GM21717 (cell line): ENCODE data around the gene PLEKHA1.

ENCODE experiments used
- ATAC-seq: cut with Tn5 transposase; IDR thresholded peaks from one replicate; pipeline ENCODE4 v1.9.1; 2021; ENCODE audit warnings: mild to moderate bottlenecking, moderate library complexity; ENCODE audit not compliant: unreplicated experiment

Gene PLEKHA1

GRCh38 chr10:122420624-122421007 is 46.1 kb downstream of the PLEKHA1 start:
- no peak for ATAC-seq

DNA sequence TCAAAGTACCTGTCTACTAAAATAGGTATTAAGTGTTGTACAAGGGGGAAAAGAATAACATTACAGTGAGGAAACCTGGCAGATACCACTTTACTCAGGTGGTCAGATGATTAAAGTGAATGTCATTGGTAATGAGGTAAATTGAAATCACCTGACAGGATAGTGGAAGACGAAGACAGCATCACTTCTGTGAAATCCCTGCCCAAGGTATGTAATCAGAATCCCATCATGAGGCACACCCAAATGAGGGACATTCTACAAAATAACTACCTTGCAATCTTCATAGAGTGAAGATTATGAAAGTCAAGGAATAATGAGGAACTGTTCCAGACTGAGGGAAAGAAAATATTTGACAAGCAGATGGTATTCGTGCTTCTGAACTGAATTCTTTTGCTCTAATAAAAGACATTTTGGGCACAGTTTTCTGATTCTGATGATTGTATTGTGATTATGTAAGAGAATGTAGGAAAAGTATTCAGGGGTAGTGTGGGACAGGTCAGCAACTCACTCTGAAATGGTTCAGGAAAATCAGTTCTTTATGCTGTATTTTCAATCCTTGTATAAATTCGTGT is 46.6 kb downstream of the PLEKHA1 start:
- no peak for ATAC-seq

DNA sequence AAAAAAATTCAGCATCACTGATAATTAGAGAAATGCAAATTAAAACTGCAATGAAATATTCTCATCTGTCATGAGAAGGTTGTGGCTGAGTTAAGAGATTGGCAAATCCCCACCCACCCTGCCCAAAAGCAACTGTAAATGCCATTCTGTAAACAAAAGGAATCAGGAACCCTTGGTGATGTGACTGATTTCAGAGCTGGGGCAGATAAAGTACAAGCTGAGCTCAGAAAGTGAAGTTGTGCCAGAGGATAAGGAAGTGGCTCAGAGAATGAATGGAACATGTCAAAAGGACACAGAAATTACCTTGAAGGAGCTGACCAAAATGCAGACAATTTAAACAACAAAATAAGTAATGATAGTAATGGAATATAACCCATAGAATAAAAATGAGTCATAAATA is 47.2 kb downstream of the PLEKHA1 start:
- no peak for ATAC-seq

DNA sequence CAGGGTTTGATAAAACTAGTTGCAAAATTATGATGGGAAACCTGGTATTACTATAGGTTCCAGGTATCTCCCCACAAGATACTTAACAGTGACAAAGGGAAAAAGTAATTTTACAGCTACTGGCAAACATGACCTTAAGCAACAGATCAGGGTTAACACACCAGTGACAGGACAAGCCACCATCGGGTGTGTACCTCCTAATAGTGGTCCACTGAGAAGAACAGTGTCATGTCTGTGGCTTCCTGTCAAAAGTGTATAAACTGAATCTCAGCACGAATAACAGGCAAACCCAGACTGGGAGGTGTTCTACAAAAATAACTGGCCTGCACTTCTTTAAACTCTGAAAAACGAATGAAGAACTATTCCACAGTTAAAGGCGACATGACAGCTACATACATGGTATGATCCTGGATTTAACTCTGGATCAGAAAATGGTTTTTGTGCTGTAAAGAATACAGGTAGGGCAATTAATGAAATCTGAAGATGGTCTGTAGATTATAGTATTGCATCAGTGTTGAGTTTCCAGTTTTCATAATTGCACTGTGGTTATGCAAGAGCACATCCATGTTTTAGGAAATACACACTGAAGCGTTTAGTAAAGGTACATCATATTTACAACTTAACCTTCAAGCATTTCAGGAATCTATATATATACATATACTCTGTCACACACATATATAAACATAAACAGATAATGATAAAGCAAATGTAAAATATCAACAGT is 47.9 kb downstream of the PLEKHA1 start:
- ATAC-seq = no peak

GRCh38 chr10:122424059-122424458 is 49.6 kb downstream of the PLEKHA1 start:
- no peak for ATAC-seq

DNA sequence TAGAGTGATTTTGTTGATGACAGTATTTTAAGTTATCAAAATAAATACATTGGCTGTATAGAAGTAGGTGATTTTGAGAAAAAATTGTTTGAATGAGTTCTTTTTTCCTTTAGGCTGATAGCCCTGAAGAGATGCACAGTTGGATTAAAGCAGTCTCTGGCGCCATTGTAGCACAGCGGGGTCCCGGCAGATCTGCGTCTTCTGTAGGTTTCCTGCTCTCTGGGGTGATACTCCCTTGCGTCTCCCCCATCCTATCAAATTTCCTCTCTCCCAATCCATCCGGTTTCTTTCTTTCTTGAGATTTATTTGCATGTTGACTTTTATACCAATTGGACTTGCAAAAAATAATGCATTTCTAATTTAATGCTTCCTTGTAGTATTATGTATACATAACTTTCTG is 52.3 kb downstream of the PLEKHA1 start:
- no peak for ATAC-seq

DNA sequence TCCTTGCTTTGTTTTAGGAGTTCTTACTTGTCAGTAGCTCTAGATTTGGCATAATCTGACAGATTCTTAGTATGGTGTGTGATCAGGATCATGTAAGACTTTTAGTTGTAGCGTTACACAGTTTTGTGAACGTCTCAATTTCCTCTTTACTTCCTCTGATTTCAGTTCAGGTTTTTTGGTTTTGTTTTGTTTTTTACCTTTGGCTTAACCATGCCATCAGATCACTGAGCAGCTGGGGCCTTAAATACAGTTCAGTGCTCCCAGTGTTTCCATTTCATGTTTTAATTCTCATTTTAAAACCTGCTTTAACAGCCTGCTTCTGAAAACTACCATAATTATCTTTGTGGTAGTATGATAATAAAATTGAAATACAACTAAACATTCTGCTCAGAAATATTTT is 52.8 kb downstream of the PLEKHA1 start:
- no peak for ATAC-seq

DNA sequence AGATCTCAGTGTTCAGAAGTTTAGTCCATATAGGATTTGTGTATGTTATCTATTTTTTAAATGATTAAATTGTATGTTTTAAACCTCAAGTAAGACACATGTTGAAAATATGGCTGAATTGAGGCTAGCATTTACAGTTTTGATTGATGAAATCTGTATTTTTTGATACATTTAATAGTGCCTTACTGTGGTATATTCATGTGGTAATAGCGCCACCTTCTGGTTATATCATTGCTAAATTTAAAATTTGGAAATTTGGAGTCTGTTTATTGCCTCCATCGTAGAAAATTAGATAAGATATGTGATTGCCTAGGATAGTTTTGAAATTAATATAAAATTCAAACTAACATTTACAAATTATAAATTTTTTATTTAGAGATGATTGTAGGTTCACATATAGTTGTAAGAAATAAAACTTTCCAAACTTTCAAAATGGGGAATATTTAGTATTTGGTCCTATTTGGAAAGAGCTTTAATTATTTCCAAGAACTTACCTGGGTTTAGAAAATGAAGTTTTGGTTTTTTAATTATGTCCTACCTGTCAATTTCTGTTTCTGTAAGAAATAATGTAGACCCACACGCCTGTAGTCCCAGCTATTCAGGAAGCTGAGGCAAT is 60.8 kb downstream of the PLEKHA1 start:
- no peak for ATAC-seq

- ATAC-seq = no peak
Measured at GRCh38 chr10:122441961-122442360, 67.5 kb downstream of the PLEKHA1 start.

- no peak for ATAC-seq
Measured at GRCh38 chr10:122445469-122445868, 71.0 kb downstream of the PLEKHA1 start.

- no peak for ATAC-seq
Measured at GRCh38 chr10:122445904-122446303, 71.4 kb downstream of the PLEKHA1 start.

DNA sequence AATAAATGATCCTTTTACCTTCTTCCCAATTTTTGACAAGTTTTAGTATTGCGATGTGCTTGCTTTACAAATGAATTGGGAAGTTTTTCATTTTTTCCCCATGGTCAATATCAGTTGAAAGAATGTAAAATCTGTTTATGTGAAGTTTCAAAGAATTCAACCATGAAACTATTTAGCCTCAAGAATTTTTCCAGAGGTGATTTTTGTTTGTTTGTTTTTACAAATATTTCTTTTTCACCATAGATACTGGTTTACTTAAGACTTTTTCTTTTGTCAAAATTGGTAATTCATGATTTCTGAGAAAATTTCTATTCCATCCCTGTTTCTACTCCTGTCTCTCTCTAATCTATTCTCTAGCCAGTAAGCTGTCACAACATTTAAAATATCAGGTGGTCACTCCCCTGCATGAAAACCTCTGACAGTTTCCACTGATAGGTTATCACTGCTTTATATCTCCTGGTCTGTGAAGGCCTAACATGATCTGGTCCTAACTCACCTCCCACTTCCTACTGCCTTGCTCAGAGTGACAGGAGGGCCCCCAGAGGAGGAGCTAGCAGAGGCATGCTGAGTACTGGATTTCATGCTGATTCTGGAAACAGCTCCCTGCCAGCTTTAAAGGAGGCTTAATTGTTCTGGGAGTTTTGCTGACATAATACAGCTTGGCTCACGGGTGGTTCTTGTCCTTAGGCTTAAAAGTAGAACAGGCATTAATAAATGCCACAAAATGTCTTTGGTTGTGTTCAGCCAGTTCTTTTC is 72.3 kb downstream of the PLEKHA1 start:
- ATAC-seq = no peak

GRCh38 chr10:122448600-122448999 is 74.1 kb downstream of the PLEKHA1 start:
- ATAC-seq = no peak

- no peak for ATAC-seq
Measured at GRCh38 chr10:122449153-122449552, 74.6 kb downstream of the PLEKHA1 start.

DNA sequence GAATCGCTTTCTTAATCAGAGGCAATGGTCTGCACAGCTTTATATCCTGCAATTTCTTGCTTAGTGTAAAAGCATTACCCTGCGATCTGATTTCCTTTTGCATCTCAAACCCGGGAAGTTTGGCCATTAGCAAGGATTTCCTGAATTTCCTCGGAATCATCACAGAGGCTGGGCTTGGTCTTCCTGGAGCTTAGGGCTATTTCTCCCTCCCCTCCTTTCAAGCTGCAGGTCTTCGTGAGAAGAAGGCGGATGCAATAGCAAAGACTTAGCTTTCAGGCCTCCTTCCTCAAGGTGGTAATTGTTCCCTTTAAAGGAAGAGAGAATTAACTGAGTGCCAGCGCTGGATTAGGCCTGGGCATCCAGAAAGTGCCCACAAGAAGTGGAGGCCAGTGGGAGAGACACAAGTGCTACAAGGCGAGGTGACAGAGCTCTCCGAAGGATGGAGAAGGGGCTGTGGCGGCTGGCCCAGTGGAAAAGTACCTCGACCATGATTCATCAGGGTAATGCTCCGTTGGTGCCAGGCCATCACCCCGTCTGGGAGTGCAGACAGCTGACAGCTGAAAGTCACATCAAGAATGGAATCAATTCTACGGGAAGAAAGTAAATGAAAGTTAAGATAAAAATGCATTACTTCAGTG is 76.0 kb downstream of the PLEKHA1 start:
- ATAC-seq = no peak

DNA sequence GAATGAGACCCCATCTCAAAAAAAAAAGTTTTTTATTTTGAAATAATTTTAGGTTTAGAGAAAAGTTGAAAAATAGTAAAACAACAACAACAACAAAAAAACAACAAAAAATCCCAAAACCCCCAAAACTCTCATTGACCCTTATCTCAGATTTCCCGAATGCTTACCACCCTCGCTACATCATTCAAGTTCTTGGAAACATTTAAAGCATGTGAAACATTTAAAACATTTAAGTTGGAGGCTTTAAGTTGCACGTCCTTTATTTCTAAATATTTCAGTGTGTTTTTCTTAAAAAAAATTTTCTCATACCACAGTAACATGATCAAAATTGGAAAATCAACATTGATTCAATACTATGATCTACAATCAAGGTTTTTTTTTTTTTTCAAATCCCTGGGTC is 79.6 kb downstream of the PLEKHA1 start:
- no peak for ATAC-seq

DNA sequence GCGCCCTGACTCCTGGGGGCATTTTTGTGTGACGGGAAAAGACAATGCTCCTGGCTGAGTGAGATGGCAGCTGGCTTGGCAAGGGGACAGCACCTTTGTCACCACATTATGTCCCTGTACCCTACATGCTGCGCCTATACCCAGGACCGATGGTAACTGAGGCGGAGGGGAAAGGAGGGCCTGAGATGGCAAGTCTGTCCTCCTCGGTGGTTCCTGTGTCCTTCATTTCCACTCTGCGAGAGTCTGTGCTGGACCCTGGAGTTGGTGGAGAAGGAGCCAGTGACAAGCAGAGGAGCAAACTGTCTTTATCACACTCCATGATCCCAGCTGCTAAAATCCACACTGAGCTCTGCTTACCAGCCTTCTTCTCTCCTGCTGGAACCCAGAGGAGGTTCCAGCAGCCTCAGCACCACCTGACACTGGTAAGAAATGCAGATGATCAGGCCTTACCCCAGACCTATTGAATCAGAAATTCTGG is 80.1 kb downstream of the PLEKHA1 start, which contains the start of gene ARMS2:
Gene ARMS2, plus strand, starts transcription at position 51 of the 478 bp plus-strand sequence. Its CDS starts 75 bp downstream, at position 126.
- ATAC-seq = no peak

DNA sequence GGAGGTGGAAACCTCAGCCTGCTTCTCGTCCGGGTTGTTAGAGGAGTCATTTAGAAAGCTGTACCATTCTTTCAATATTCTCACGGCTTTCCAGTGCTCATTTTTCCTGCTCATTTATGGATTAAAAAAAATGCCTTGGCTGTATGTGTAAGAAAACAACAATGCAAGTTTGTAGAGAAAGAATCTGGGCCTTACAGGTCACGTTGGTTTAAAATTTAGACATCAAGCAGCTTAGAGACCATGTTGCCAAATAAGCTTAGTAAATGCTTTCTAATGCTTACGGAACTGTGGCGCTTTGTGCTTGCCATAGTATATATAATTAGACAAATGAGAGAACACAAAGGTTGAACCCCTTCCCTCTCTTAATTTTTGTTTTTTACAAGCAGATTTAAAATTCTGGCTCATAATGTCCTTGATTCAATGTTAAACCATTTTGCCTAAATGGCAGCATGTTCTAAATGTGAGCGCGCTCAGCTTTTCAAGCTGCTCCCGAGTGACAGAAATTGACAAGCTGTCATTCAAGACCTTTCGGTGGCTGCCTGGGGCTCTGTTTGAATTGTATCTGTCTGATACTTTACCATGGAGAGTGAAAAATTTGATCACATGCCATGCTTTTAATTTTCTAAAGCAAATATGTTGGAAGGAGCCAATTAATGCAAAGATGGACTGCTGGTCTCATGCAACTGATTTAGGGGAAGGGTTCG is 81.0 kb downstream of the PLEKHA1 start:
- no peak for ATAC-seq

DNA sequence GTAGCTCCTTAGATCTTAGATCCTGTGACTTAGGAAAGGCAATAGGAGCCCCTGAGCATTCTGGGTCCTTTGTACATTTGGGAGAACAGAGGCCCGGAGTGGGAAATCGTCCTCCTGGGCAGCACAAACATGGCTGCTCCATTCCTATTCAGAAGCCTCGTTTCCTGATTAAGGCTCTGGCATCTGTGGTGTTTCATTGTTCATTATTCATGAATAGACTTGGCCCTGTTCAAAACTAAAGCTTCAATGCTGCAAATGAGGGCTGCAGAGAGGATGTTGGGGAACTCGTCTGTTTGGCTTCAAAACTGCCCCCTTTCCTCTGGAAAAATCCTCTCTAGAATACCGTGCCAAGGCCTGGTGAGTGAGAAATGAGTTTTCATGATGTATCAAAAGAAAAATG is 83.4 kb downstream of the PLEKHA1 start:
- ATAC-seq = no peak

- ATAC-seq = no peak
Measured at GRCh38 chr10:122458693-122459092, 84.2 kb downstream of the PLEKHA1 start.
